Ishikawa (cell line): Measurements from ENCODE around the gene PRKCH.

ENCODE experiments used
- CEBPB ChIP-seq: IDR thresholded peaks from 2 replicates; pipeline ENCODE4 v1.6.1; 2012
- CREB1 ChIP-seq: IDR thresholded peaks from 2 replicates; pipeline ENCODE4 v1.6.1; 2012; ENCODE audit warnings: low read depth
- EGR1 ChIP-seq: IDR thresholded peaks from 2 replicates; pipeline ENCODE4 v1.6.1; 2012
- EP300 ChIP-seq: IDR thresholded peaks from 2 replicates; pipeline ENCODE4 v1.6.1; 2012; ENCODE audit warnings: borderline replicate concordance
- FOXM1 ChIP-seq: IDR thresholded peaks from 2 replicates; pipeline ENCODE4 v1.6.1; 2012; ENCODE audit warnings: low read depth, borderline replicate concordance
- NFIC ChIP-seq: IDR thresholded peaks from 2 replicates; pipeline ENCODE4 v1.6.1; 2012
- RAD21 ChIP-seq: IDR thresholded peaks from 2 replicates; pipeline ENCODE4 v1.6.1; 2012; ENCODE audit warnings: low read depth
- TAF1 ChIP-seq: IDR thresholded peaks from 2 replicates; pipeline ENCODE4 v1.6.1; 2012; ENCODE audit warnings: low read depth, mild to moderate bottlenecking
- TCF12 ChIP-seq: IDR thresholded peaks from 2 replicates; pipeline ENCODE4 v1.6.1; 2012; ENCODE audit warnings: low read depth
- TEAD4 ChIP-seq: IDR thresholded peaks from 2 replicates; pipeline ENCODE4 v1.6.1; 2012
- YY1 ChIP-seq: IDR thresholded peaks from 2 replicates; pipeline ENCODE4 v1.6.1; 2012; ENCODE audit warnings: low read depth
- ZBTB7A ChIP-seq: IDR thresholded peaks from 2 replicates; pipeline ENCODE4 v1.6.1; 2012; ENCODE audit warnings: low read depth
- TF ChIP-seq, protein P1 (sequence below): IDR thresholded peaks from 2 replicates; pipeline ENCODE4 v1.6.1; 2012
- TF ChIP-seq, protein P2 (sequence below): IDR thresholded peaks from 2 replicates; pipeline ENCODE4 v1.6.1; 2012; ENCODE audit warnings: low read depth, mild to moderate bottlenecking
- TF ChIP-seq, protein P3 (sequence below): IDR thresholded peaks from 2 replicates; pipeline ENCODE4 v1.6.1; 2012

PRKCH gene

DNA sequence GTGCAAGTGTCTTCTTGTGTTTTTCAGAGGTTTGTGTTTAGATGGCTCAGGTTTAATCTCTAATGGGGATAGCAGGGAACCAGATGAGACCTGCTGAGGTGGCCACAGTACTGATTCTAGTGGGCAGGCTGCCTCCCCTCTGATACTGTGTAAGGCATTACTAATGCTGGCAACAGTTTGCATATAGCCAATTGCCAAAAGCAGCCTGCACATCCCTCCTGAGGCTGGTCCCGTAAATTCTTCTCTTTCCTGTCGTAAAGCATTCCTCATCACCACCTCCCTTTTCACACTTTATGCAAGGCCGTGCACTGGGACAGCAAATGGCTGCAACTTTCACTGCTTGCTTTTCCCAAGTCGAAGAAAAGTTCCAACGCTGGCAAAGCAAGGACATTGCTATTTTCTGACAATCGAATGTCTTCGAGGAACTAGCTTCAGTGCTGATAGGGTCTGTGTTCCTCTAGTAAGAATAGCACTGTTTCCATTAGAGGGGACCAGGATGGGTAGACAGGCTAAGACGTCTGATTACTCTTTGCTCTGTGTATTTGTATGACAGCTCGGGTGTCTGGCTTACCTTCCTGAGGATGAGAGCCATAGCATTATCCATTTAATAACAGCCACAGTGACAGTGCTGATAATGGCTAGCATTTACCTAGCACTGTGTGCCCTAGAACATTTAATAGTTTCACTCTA is 195.7 kb downstream of the PRKCH start:
- TF ChIP-seq ZBTB7A (no peak), CREB1 (no peak), CEBPB (no peak), TEAD4 (no peak), RAD21 (no peak), NFIC (no peak), TAF1 (no peak), EP300 (no peak), EGR1 (no peak), FOXM1 (no peak)
- TF ChIP-seq, protein P1, sequence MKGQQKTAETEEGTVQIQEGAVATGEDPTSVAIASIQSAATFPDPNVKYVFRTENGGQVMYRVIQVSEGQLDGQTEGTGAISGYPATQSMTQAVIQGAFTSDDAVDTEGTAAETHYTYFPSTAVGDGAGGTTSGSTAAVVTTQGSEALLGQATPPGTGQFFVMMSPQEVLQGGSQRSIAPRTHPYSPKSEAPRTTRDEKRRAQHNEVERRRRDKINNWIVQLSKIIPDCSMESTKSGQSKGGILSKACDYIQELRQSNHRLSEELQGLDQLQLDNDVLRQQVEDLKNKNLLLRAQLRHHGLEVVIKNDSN: no peak
- TF ChIP-seq, protein P2, sequence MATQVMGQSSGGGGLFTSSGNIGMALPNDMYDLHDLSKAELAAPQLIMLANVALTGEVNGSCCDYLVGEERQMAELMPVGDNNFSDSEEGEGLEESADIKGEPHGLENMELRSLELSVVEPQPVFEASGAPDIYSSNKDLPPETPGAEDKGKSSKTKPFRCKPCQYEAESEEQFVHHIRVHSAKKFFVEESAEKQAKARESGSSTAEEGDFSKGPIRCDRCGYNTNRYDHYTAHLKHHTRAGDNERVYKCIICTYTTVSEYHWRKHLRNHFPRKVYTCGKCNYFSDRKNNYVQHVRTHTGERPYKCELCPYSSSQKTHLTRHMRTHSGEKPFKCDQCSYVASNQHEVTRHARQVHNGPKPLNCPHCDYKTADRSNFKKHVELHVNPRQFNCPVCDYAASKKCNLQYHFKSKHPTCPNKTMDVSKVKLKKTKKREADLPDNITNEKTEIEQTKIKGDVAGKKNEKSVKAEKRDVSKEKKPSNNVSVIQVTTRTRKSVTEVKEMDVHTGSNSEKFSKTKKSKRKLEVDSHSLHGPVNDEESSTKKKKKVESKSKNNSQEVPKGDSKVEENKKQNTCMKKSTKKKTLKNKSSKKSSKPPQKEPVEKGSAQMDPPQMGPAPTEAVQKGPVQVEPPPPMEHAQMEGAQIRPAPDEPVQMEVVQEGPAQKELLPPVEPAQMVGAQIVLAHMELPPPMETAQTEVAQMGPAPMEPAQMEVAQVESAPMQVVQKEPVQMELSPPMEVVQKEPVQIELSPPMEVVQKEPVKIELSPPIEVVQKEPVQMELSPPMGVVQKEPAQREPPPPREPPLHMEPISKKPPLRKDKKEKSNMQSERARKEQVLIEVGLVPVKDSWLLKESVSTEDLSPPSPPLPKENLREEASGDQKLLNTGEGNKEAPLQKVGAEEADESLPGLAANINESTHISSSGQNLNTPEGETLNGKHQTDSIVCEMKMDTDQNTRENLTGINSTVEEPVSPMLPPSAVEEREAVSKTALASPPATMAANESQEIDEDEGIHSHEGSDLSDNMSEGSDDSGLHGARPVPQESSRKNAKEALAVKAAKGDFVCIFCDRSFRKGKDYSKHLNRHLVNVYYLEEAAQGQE: no peak
- TF ChIP-seq, protein P3, sequence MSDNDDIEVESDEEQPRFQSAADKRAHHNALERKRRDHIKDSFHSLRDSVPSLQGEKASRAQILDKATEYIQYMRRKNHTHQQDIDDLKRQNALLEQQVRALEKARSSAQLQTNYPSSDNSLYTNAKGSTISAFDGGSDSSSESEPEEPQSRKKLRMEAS: no peak

DNA sequence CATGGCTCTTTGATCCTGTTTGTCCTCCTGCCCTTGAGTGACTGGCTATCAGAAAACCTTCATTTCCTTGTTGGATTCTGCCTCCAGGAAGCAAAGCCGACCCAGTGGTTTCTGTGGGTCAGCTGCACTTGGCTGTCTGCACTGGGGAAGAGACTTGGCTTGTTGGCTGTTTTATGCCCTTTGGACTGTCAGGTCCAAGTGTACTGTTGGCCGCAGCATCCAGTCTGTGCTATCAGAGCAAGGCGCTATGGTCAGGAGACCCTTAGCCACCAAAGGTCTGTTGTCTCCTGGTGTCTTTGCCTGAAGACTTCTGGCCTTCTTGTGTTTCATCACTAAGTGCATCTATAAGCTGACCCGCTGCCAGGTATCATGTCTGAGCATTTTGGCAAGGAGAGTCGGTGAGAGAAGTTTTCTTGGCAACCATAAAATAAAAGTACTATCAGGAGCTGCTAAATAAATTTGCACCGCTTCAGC is 196.6 kb downstream of the PRKCH start:
- TF ChIP-seq, protein P3: no peak
- TF ChIP-seq YY1: no peak
- no peak for TF ChIP-seq TEAD4
- TF ChIP-seq TAF1: no peak
- TF ChIP-seq ZBTB7A: no peak
- TF ChIP-seq RAD21: no peak
- TF ChIP-seq CEBPB: no peak
- no peak for TF ChIP-seq FOXM1
- TF ChIP-seq NFIC: no peak
- no peak for TF ChIP-seq EP300
- no peak for TF ChIP-seq CREB1
- TF ChIP-seq, protein P2: no peak
- no peak for TF ChIP-seq TCF12
- TF ChIP-seq, protein P1: no peak
- no peak for TF ChIP-seq EGR1

DNA sequence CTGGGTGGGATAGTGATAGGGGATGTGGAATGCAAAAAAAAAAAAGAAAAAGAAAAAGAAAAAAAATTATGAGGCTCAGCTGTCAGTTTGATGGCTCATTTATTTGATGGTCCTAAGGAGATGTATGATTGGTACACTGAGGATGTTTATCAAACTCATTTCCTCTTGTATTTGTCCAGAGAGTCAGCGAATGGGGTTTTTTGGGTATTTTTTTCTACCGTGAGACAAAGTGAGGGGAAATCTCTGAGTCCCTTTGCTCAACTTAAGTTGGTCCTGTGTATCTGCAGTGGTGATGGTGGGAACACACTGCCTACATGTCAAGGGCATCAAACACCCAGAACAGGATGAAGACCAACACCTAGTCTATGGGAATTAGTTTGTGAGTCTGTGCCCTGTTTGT is 197.0 kb downstream of the PRKCH start:
- no peak for TF ChIP-seq YY1
- TF ChIP-seq TCF12: no peak
- no peak for TF ChIP-seq NFIC
- no peak for TF ChIP-seq TAF1
- TF ChIP-seq, protein P2: no peak
- no peak for TF ChIP-seq CREB1
- TF ChIP-seq ZBTB7A: no peak
- TF ChIP-seq FOXM1: no peak
- TF ChIP-seq, protein P3: no peak
- no peak for TF ChIP-seq EP300
- TF ChIP-seq CEBPB: no peak
- TF ChIP-seq EGR1: no peak
- no peak for TF ChIP-seq TEAD4
- TF ChIP-seq RAD21: no peak
- TF ChIP-seq, protein P1: no peak
